ENCODE measurements around the gene ZNF385C.
"Not testable (repeated sequence)": the region's sequence is repeated elsewhere in the genome, so short reads cannot be mapped to it uniquely, and the experiment has no call there.

- TF ChIP-seq CTCF, POLR2A, POLR2AphosphoS5, EP300 (IDR thresholded peaks at IDR 0.05): not testable (repeated sequence)
These were observed 88.0 kb downstream of the ZNF385C start for GRCh38 chr17:42010266-42010680.
